ENCODE results near the gene FRMD4A.

DNA sequence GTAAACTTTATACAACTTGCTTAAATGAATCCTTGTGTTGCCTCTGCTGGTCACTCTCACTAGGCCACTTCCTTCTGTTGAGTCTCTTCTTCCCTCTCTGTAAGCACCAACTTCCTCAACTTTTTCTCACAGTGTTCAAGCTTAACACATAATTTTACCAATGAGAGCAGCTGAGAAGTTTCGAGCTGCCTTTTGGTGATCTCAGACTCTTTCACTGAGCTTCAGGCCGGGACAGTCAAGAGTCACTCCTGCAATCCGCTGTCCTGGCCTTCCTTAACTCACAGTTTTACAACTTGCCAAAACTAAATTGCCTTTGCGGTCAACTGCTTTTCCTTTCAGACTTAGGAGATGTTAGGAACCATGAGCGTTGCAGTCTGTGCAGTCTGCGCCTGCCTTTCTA is 696.5 kb downstream of the FRMD4A start:
- TF ChIP-seq, protein P1, sequence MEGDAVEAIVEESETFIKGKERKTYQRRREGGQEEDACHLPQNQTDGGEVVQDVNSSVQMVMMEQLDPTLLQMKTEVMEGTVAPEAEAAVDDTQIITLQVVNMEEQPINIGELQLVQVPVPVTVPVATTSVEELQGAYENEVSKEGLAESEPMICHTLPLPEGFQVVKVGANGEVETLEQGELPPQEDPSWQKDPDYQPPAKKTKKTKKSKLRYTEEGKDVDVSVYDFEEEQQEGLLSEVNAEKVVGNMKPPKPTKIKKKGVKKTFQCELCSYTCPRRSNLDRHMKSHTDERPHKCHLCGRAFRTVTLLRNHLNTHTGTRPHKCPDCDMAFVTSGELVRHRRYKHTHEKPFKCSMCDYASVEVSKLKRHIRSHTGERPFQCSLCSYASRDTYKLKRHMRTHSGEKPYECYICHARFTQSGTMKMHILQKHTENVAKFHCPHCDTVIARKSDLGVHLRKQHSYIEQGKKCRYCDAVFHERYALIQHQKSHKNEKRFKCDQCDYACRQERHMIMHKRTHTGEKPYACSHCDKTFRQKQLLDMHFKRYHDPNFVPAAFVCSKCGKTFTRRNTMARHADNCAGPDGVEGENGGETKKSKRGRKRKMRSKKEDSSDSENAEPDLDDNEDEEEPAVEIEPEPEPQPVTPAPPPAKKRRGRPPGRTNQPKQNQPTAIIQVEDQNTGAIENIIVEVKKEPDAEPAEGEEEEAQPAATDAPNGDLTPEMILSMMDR (IDR thresholded peaks at IDR 0.05; ENCODE audit: borderline replicate concordance, extremely low read depth, low read length, poor library complexity, severe bottlenecking), result no peak
- TF ChIP-seq EZH2 (IDR thresholded peaks at IDR 0.05; ENCODE audit: borderline replicate concordance, low read depth, low read length, severe bottlenecking), result no peak
